Activated CD8-positive, alpha-beta memory T cell treated with anti-CD3 and anti-CD28 coated beads, Interleukin-2, amount 50 U/mL, for 24 hours (primary cell): ENCODE measurements around the gene RAF1.
"Not testable (repeated sequence)": the region's sequence is repeated elsewhere in the genome, so short reads cannot be mapped to it uniquely, and the experiment has no call there.

Experiments used
- DNase-seq: peaks from one replicate; pipeline ENCODE4 v3.0.0-alpha.2; 2020; ENCODE audit errors: extremely low read depth

Gene RAF1

DNA sequence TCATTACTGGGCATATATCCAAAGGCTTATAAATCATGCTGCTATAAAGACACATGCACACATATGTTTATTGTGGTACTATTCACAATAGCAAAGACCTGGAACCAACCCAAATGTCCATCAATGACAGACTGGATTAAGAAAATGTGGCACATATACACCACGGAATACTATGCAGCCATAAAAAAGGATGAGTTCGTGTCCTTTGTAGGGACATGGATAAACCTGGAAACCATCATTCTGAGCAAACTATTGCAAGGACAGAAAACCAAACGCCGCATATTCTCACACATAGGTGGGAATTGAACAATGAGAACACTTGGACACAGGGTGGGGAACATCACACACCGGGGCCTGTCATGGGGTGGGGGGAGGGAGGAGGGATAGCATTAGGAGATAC, 23.1 kb downstream of the RAF1 start:
- DNase-seq, result not testable (repeated sequence)

DNA sequence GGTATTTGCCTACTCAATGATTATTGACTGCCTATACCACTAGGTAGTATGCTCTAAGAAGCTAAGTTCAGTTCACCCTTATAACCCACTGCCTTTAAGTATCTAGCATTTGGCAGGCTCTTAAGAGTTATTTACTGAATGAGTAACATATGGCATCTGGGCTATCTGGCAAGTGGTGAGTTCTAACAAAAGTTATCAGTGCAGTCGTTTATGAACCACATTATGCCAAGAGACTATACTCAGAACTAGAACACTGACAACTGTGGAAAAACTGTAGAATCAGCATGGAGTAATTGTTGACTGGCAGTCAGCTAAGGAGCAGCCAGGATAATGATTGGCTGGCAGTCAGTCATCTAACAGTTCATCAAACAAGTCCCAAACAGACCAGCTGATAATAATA, 25.8 kb downstream of the RAF1 start:
- DNase-seq, result no peak

DNA sequence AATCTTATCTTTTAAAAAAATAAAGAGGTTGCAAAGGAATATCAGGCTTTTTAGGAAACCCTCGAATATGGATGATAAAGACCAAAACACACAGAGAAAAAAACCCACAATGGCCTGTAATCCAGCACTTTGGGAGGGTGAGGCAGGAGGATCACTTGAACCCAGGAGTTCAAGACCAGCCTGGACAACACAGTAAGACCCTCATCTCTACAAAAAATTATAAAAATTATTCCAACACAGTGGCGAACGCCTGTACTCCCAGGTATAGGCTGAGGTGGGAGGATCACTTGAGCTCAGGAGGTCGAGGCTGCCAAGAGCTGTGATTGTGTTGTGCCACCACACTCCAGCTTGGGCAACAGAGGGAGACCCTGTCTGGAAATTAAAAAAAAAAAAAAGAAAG, 30.8 kb downstream of the RAF1 start:
- DNase-seq, result no peak

DNA sequence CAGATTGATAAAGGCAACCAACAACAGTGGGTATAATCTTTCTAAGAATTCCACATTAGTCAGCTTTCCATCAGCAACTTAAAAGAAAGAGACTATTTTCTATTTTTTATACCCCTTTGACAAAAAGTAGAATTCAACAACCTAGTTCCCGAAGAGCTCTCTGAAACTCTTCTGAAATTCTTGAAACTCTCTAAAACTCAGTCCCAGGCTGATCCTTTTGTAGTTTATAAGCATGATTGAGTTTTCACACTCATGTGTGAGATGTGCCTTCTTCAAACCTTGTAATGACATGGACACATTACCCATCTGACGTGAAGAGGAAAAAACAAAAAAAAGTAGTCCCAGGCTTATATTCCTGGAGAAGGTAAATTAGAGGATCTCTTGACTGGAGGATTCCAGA, 31.4 kb downstream of the RAF1 start:
- no peak for DNase-seq

DNA sequence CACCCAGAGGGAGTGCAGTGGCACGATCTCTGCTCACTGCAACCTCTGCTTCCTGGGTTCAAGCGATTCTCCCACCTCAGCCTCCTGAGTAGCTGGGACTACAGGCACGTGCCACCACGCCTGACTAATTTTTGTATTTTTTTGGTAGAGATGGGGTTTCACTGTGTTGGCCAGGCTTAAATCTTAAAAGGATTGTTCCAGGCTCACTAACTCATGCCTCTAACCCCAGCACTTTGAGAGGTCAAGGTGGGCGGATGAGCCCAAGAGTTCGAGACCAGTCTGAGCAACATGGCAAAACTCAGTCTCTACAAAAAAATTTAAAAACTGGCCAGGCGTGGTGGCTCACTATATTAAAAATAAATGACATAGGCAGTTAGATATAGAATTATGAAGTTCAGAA, 33.1 kb downstream of the RAF1 start:
- not testable (repeated sequence) for DNase-seq

DNA sequence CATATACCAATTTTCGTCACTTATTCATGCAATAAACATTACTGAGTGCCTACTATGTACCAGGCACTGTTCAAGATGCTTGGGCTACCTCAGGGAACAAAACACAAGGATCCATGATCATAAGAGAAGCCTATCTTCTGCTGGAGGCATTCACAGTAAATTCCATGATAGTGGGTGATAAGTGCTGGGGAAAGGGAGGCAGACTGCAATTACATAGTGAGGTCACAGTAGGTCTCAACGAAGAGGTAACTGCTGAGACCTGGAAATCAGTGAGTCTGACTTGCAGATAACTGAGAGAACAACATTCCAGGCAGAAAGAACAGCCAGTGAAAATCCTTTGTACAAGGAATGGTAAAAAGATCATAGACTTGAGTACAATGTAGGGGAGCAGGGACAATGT, 33.6 kb downstream of the RAF1 start:
- no peak for DNase-seq

DNA sequence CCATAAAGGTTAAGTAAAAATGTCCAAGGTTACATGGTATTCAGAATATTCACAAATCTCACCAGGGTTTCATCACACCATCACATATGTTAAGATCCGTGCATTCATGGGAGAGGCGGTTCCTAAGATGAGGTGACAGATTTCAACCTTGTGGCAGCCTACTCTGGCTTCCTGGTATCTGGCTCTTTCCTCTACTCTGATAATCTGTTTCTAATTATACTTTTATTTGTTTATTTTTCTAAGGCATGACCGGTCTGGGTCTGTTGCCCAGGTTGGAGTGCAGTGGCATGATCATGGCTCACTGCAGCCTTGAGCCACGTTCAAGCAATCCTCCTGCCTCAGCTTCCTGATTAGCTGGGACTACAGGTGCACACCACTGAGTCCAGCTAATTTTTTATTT, 34.4 kb downstream of the RAF1 start:
- DNase-seq, result no peak

DNA sequence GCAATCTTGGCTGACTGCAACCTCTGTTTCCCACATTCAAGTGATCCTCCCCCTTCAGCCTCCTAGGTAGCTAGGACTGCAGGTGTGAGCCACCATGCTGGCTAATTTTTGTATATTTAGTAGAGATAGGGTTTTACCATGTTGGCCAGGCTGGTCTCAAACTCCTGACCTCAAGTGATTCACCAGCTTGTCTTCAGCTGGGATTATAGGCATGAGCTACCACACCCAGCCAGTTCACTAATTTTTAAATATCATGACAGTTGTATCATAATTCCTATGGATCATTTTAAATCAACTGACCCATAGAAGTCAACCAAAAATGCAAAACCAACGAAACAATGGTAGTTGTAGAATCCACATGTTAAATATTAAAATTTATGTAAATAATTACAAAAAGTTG, 35.1 kb downstream of the RAF1 start:
- no peak for DNase-seq

DNA sequence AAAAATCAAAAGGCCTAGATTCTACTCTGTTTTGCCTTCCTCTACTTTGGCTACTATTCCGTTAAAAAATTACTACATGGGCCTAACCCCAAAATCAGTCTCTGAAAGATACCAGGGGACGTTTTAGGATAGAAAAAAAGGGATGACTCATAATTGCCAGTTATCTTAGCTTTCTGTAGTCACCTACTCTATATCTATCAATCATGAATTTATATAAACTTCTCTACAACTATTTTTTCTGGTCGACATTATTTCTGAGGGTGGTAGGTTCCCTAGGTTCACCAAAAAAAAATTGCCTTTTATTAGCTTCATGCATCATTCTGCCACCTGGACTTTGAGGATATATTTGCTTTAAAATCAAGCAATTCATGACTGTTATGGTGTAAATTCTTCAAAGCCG, 36.5 kb downstream of the RAF1 start:
- no peak for DNase-seq

DNA sequence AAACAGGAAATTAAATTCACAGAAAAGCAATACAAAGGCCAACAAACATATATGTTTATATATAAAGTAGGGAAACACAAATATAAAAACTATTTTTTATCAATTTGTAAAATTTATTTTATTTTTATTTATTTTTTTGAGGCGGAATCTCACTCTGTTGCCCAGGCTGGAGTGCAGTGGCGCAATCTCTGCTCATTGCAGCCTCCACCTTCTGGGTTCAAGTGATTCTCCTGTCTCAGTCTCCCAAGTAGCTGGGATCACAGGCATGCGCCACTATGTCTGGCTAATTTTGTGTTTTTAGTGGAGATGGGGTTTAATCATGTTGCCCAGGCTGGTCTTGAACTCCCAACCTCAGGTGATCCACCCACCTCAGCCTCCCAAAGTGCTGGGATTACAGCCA, 39.0 kb downstream of the RAF1 start:
- not testable (repeated sequence) for DNase-seq

DNA sequence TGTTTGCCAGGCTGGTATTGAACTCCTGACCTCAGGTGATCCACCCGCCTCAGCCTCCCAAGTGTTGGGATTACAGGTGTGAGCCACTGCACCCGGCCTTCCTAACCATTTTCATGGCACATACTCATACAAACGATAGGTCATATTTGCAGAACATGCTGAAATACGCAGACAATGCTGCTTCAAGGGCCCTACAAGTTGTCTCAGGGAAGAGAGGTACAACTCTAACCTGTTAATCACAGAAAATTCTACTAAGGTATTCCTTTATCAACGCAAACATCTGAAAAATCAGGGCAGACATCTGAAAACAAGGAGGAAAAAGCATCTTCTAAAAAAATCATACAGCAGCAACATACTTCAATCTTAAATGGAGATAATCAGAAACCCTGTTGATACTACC, 39.9 kb downstream of the RAF1 start:
- DNase-seq, result no peak

DNA sequence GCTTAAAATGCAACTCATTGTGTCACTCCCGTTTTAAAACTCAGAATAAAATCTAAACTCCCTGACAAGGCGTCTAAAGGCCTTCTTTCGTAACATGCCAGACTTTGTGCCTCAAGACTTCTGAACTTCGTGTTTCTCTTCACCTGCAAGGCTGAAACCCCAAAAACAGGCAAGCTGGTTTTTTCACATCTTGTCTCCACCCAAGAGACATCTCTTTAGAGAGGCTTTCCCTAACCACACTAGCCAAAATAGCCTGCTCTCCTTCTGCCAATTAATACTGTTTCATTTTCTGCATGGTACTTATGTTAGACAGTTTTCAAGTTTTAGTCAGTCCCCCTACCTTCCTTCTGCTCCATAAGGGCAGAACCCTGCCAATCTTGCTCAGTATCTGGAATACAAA, 41.6 kb downstream of the RAF1 start:
- DNase-seq, result no peak

DNA sequence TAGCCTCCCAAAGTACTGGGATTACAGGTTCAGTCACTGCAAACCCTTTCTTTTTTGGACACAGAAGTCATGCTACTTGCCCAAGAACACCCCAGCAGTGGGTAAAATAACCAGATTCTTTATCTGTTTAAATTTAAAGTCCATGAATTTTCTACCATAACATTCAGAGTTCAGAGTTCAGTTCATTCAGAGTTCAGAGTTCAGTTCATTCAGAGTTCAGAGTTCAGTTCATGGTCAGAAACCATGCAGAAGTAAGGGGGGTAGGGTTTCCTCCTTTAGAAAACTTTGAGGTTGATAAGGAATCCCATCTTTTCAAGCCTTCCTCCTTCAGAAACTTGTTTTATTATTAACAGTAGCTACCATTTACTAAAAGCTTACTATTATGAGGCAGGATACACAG, 43.2 kb downstream of the RAF1 start:
- no peak for DNase-seq

DNA sequence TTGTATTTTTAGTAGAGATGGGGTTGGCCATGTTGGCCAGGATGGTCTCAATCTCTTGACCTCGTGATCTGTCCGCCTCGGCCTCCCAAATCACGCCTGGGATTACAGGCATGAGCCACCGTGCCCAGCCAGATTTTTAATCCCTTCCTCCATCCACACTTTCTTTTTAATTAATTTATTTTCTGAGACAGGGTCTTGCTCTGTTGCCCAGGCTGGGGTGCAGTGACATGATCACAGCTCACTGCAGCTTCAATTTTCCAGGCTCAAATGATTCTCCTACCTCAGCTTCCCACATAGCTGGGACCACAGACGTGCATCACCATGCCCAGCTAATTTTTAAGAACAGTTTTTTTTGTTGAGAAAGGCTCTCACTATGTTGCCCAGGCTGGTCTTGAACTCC, 43.6 kb downstream of the RAF1 start:
- DNase-seq, result no peak

DNA sequence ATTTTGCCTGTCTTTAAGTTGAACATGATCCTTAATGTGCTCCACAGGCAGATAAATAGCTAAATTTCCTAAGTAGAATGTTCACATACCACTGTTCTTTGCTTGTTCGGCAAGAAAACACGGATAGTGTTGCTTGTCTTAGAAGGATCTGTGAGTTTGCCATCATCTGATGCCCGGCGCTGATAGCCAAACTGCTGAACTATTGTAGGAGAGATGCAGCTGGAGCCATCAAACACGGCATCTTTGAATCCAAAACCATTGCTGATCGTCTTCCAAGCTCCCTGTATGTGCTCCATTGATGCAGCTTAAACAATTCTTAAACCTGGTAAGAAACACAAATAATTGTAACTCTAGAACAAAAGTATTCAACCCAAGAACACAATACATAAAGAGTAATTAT, 45.5 kb downstream of the RAF1 start:
- no peak for DNase-seq

DNA sequence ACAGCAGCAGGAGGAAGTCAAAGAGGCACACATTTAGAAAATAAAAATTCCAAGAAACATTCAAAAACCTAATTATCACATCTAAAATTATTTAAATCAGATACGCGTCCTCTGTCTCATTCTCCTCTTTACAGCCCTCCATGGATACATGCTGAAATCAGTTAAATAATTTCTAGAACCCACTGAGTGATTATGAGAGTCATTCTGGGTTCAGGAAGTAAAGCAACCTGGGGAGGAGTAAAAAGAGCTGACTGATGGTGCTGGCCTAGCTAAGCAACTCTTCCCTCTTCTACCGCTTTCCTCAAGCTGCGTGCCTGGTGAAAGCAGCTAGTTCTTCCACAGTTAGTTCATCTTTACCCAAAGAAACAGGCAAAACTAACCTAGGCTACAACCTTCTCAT, 48.7 kb downstream of the RAF1 start:
- DNase-seq, result no peak

DNA sequence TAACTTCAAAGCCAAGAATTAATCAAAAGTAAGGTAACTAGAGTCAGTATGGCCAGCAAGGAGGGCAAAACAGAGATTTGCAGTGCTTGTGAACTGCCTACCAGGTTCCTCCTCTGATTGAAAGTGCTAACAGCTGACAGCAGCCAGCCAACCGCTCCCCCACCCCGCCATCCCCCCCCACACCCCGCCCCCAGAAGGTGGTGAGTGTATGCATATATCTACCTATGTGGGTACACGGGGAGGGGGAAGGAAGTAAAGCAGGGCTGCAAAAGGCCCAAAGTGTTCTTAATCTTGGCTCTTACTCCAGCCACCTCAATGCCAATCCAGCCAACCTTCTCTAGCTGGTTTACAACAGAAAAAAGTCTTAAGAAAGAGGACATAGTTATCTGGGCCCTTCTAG, 50.7 kb downstream of the RAF1 start:
- DNase-seq, result no peak

DNA sequence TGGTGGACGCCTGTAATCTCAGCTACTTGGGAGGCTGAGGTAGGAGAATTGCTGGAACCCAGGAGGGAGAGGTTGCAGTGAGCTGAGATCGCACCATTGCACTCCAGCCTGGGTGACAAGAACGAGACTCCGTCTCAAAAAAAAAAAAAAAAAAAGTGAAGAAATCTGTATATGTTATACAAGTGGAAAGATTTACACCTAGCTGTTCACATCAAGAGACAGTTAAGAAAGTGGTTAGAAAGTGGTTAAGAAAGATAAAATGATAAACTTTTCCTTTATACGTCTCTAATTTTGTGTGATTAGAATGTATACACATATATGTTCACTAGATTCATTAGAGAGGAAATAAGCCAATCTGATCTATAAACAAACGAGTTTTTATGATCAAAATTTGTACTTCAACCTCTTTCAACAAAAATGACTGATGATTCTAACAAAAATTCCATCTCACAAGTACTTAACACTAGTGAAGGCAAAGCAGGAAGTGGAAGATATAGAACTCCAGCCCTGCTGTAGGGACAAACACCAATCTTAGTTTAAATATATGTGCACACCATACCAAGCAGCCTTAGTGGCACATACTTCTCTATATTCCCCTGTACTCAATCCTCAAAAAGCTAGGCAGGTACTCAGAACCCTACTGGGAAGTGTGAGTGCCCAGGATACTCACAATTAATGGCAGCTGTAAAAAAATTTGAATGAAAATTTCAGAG, 51.2 kb downstream of the RAF1 start:
- no peak for DNase-seq

DNA sequence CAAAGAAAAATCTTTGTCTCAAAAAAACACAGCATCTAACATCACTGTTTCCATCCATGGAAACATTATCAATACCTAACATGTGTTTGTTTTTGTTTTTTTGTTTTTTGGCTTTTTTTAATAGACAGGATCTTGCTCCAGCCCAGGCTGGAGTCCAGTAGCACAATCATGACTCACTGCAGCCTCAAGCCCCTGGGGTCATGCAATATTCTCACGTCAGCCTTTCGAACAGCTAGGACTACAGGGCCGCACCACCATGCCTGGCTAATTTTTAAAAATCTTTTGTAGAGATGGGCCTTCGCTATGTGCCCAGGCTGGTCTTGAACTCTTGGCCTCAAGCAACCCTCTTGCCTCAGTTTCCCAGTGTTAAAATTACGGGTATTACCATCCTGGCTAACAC, 52.8 kb downstream of the RAF1 start:
- no peak for DNase-seq

DNA sequence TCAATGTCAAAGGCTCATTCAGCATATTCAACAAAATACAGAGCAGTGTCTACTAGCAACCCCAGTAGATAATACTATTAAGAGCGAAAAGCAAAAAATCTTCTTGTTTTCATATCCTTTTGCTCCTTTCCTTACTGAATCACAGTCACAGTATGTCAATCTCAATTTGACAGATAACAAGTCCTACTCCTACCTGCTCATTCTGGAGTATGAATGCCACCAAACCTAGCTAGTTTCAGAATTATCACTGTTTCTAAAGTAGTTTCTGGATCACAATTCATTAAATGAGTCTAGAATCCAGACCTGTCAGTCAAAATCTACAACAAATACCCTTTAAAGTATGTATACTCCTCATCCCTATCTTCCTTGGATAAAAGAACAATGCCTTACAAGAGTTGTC, 55.5 kb downstream of the RAF1 start:
- no peak for DNase-seq

DNA sequence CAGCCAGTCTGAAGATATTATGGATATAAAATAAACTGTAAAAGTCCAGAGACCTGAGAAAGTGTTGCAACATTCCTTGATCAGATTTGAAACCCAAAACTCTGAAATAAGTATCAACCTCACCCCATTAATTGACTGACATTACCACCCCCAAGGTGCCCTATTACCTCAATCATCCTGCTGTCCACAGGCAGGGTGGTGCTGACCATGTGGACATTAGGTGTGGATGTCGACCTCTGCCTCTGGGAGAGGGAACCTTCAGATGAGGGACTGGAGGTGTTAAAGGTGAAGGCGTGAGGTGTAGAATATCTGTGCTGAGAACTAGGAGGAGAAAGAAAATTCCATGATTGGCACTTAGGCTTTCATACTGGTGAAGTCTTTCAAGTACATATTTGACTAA, 59.9 kb downstream of the RAF1 start:
- no peak for DNase-seq

DNA sequence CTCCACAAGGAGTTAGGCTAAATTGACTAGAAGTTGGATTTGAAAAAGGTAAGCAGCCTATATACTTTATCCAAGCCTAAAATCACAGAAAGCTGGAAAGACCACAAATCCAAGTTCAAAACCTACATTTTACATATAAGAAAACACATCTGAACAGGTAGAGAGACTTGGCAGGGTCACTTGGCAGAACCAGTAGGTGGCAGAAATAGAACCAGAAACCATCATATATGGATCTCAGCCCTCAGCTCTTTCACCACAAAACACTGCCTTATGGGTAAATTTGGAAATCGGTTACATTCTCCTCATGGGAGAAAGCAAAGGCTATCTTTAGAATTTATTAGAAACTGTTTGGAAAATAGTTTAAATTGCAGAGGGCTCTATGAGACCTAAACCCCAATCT, 62.8 kb downstream of the RAF1 start:
- no peak for DNase-seq

DNA sequence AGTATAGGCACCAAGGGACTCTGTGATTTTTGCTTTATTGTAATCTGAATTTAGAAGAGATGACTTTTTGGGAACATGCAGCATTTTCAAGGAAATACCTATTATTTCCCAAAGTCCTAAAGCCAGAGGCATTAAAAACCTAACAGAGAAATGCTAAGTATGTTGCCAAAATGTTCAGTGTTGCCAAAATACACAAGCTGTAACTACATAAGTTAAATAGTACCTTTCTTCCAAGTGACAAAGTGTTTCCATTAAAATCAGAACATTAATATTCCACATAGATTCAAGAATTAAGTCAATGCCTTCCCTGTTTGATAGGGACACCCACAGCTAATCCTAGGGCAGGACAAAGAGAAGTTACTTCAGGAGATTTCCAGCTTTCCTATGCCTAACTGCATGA, 65.0 kb downstream of the RAF1 start:
- no peak for DNase-seq

DNA sequence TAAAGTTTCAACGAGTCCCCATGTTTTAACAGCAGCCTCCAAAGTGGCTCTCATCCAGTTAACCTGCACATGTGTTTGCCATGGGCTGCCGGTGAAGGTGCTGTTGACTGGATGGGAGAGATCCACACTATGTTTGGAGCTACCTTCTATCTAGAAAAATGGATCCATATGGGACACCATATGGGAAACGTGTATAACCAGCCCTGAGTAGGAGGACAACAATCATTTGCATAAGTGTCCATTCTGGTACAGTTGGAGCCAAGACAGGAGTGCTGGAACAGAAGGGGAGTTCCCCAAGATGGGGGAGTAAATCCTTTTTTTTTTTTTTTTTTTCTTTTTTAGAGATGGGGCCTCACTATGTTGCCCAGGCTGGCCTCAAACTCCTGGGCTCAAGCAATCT, 70.4 kb downstream of the RAF1 start:
- DNase-seq, result no peak
